HG03442 (cell line): ENCODE measurements around the gene EXOSC5.
A peak's percentile ranks its signal among the peaks of the same experiment; 100 is the strongest.
"Not testable (repeated sequence)": the region's sequence is repeated elsewhere in the genome, so short reads cannot be mapped to it uniquely, and the experiment has no call there.

Experiments used
- ATAC-seq: cut with Tn5 transposase; IDR thresholded peaks from one replicate; pipeline ENCODE4 v1.9.1; 2021; ENCODE audit warnings: mild to moderate bottlenecking, moderate library complexity; ENCODE audit not compliant: unreplicated experiment

Gene EXOSC5

DNA sequence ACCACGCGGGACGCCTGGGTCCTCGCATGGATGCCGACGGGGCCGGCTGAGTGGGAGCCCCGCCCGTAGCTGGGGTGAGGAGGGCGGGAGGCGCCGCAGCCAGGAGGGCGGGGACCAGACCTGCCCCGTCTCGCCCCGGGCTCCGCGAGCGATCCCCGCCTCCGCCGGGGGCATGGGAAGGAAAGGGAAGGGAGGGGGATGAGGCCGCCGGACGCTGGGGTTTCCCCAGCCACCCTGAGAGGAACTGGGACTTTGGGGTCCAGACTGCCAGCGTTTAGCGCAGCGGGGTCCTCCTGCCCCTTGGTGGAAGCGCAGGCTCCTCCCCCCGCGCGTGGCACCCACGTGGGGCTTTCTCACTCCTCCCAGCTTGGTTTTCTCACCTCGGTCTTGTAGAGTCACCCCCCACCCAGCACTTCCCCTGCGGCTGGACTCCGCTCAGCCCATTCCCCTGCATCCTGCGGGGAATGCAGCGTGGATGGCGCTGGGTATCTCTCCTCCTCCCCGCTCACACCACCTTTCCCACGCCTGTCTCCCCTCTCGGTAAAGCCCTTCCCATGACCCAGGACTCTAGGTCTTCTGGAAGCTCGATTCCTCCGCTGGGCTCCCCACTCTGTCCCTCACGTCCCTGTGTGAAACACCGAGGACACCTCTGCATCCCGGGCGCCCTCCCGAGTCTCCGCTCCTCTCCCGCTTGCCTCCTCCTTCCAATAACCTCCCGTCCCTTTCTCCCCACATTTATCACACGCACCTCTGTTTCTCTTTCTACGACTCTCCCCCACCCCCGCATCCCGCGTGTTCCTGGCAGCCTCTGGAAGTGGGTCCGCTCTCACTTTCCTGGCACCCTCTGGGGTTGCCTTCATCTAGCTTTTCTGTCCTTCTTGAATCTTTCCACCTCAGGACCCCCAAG is 45.6 kb downstream of the EXOSC5 start:
- ATAC-seq: peak; percentile 26

DNA sequence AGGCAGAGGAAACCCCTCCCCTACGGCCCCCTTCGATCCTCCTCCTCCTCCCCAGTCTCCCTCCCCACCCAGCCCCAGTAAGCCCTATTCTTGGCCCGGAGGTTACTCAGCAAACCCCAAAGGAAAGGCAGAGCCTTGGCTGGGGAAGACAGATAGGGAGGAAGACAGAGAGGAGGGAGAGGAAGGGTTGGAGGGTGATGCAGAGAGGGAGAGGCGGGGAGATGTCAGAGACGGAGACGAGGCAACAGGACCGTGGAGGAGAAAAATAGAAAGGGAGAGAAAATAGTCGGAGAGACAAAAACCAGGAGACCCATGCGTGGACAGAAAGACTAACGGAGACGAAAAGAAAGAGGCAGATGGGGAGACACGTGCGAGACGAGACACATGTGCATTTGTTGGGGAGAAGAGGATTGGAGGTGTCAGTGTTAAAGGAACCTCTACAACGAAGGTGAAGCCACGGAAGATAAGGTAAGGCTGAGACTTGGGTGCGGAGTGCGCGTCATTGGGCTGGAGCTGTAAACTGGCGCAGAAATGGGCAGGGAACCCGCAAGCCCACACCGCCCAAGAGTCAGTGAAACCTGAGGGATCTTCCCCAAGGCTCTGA is 46.3 kb downstream of the EXOSC5 start:
- no peak for ATAC-seq

GRCh38 chr19:41346916-41347315 is 50.2 kb downstream of the EXOSC5 start:
- not testable (repeated sequence) for ATAC-seq

GRCh38 chr19:41344162-41344561 is 53.0 kb downstream of the EXOSC5 start:
- ATAC-seq: no peak

DNA sequence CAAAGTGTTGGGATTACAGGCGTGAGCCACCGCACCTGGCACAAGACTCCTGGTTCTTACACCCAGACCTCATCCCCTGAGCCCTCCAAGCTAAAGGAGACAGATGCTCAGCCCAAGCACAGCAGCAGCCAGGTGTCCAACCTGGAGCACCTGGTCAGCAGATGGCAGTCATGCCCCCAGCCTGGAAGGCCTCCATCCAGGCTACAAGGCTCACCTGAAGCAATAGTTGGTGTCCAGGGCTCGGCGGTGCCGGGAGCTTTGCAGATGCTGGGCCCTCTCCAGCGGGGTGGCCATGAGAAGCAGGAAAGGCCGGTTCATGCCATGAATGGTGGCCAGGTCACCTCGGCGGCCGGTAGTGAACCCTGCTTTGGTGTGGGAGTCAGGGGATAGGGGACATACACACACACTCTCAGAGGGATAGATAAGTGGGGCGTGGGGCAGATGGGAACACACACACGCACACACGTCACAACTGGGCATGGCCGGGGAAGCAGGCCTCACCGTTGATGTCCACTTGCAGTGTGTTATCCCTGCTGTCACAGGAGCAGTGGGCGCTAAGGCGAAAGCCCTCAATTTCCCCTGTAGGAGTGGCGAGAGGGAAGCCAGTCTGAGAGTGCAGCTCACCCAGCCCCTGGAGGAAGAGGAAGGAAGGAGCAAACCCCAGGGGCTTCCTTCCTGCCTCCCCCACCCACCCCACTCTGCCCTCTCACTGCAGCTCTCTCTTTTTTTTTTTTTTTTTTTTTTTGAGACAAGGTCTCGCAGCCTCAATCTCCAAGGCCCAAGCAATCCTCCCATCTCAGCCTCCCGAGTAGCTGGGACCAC is 55.3 kb downstream of the EXOSC5 start:
- ATAC-seq: no peak

DNA sequence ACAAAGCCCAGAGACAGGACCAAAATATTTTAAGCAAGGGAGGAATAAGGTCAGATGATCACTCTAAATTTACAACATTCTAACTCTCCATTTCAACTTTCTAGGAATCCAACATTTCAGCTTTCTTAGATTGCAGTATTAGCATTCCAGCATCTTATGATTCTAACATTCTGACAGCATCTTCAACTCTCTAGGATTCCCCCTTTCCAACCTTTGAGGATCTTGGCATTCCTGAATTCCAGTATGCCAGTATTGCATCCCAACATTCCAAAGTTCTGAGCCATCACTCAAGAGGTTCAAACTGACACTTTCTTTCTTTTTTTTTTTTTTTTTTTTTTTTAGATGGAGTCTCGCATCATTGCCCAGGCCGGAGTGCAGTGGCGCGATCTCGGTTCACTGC is 57.2 kb downstream of the EXOSC5 start:
- no peak for ATAC-seq
